Astrocyte of the spinal cord (primary cell): ENCODE results near the gene CTBP1.

Experiments
- DNase-seq: peaks from one replicate; pipeline ENCODE4 v3.0.0; 2011; ENCODE audit warnings: low read depth, low spot score
- H3K4me3 ChIP-seq: 2 replicates; pipeline ENCODE4 v1.5.1; 2011; ENCODE audit warnings: low read depth, mild to moderate bottlenecking, low read length, moderate library complexity
- CTCF ChIP-seq: IDR thresholded peaks from 2 replicates; pipeline ENCODE4 v1.5.1; 2012; ENCODE audit warnings: low read depth, mild to moderate bottlenecking, low read length, inconsistent platforms
- in situ Hi-C: cut with HindIII; loops from 2 replicates; pipeline ENCODE4 v1.10.0; 2017; ENCODE audit warnings: low sequenced_read_pairs

Gene CTBP1

DNA sequence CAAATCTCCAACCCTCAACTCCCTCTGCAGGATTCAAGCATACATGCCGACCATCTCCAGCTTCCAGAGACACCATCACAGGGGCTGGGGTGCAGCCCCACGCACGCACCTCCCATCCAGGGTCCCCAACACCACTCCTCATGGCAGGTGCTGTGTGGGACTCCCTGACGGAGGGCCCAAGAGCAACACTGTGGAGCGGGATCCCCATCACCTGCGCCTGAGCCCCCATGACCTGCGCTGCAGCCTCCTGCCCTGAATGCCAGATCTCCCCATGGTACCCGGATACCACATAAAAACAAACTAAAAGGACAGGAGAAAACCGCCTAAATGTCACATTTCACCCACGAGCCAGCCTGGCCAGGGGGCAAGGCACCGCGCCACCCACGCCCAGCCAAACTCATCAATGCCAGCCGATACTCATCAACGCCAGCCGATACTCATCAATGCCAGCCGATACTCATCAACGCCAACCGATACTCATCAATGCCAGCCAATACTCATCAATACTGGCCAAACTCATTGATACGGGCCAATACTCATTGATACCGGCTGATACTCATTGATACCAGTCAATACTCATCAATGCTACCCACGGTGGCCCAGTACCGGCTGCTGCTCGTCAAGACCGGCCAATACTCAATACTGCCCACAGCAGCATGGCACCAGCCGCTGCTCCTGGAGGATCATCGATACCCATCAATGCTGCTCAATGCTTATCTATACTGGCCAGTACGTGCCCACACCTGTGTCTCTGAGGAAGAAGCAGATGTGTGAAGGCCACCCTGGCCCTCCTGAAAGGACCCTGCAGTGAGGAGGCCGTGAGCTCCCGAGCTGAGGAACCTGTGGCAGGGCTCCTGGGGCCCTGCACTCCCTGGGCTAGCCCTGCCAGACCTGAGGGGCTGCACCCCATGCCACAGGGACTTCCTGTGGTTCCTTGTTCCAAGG lies 6.2 kb downstream of the CTBP1 start:
- H3K4me3 ChIP-seq = no peak overlapping the region
- in situ Hi-C loops = no loop called here
- no peak for TF ChIP-seq CTCF
- DNase-seq = no peak

DNA sequence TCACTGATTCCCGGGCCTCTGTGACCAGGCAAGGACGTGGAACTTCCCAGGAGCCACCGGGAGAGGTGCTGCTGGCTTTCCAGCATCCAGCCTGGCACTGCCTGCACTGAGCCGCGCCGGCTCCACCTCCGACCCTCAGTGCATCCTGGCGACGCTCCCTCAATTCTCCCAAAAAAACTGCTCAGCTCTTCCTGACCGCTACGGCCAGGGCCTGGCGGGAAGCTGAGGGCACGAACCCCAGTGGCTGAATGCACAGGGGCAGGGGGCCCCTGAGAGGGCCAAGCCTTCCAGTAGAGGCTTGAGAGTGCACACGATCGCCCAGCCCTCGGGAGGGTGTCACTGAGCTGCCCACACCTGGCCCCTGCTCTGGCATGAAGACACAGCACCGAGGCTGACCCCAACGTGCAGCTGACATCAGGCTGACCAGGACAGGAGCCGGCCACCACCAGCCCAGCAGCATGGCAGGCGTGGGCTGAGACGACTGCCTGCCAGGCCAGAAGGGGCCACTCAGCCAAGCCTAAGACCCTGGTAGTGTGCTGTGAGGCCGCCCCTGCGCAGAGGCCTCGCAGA lies 6.9 kb downstream of the CTBP1 start:
- in situ Hi-C loops = no loop called here
- no peak for TF ChIP-seq CTCF
- no peak overlapping the region for H3K4me3 ChIP-seq
- no peak for DNase-seq

DNA sequence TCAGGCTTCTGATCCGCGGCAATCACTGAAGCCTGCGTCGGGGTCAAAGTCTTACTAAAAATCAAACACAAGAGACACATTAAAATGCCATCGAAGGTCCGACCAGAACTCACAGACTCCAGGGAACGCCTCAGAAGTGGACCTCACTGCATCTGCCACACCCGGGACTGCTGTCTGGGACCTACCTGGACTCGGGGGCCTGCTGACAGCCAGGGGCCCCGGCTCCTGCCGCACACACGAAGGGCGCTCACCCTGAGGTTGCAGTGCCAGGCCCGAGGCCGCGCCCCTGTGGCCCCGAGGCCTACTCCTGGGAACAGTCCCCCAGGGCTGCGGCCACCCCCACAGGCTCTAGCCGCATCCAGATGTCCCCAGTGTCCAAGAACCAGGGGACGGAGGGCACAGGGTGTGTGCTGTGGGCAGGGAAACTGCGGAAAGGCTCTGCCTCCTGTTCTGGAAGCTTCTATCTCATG lies 7.4 kb downstream of the CTBP1 start:
- no peak overlapping the region for H3K4me3 ChIP-seq
- TF ChIP-seq CTCF = no peak
- DNase-seq = no peak
- in situ Hi-C loops = no loop called here

GRCh38 chr4:1240721-1241465 lies 8.0 kb downstream of the CTBP1 start:
- in situ Hi-C loops = no loop called here
- TF ChIP-seq CTCF = no peak
- H3K4me3 ChIP-seq = no peak overlapping the region
- DNase-seq = no peak

DNA sequence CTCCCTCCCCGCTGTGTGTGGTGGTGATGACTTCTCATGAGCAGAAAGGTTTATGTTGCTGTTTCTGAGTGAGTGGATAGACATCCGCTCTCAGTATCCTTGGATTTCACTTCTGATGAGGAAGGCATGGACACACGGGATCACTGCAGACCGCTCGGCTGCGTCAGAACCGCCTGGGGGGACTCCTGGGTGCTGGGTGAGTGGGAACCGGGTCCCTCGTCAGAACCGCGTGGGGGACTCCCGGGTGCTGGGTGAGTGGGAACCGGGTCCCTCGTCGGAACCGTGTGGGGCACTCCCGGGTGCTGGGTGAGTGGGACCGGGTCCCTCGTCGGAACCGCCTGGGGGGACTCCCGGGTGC lies 9.0 kb downstream of the CTBP1 start:
- no peak overlapping the region for H3K4me3 ChIP-seq
- no peak for TF ChIP-seq CTCF
- in situ Hi-C loops = no loop called here
- no peak for DNase-seq

DNA sequence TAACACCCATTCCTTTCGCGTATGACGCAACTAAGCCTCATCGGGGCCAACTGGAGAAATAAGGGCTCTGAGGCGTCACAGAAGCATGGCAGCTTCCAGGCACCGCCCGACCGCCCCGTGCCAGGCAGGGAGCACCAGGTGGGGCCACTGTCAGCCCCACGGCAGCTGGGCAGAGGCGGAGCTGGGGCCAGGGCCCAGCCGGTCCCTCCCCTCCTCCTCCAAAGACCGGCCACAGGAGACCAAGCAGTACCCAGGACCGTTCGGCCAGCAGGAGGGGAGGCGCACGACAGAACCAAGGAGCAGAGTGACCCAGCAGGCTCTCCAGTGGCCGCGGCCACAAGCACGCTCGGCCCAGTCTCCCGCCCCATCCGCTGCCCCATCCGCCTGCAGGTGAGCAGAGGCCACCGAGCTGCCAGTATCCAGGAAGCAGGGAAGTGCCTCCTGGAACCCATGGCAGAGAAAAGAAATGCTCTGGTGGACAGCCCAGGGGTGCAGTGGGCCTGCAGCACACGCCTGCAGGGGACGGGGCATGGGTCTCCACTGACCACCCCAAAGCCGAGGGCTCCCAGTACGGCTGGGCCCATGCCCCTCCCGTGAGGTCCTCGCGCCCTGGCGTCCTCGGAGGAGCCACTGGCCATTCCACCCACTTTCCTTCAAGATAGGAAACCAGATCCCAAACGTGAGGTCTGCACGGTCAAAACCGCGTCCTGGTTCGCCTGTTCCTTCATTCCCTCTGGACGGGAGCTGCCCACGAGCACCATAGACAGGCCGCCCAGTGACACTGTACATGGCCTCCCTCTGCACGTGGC lies 9.6 kb downstream of the CTBP1 start:
- in situ Hi-C loops = no loop called here
- DNase-seq = no peak
- no peak for TF ChIP-seq CTCF
- H3K4me3 ChIP-seq = no peak overlapping the region
